Thyroid gland (tissue), 4 donors: Measurements from ENCODE around the gene BMP5.

Experiments used
- CTCF ChIP-seq, 6 experiments: fragments of 200-600 bp in 3 of 6; fragments of 450-650 bp in 3 of 6; sonication (generic) in 3 of 6; IDR thresholded peaks; one replicate each; pipeline ENCODE4 v1.5.1; 2016 to 2019; ENCODE audit warnings: antibody characterized with exemption in 6 of 6, mild to moderate bottlenecking in 2 of 6, inconsistent platforms in 1 of 6, moderate library complexity in 1 of 6
- POLR2A ChIP-seq, 2 donors: fragments of 450-650 bp; IDR thresholded peaks; one replicate each; pipeline ENCODE4 v1.6.1; 2017; ENCODE audit warnings: antibody characterized with exemption in 2 of 2, mild to moderate bottlenecking in 2 of 2, moderate library complexity in 1 of 2

DNA sequence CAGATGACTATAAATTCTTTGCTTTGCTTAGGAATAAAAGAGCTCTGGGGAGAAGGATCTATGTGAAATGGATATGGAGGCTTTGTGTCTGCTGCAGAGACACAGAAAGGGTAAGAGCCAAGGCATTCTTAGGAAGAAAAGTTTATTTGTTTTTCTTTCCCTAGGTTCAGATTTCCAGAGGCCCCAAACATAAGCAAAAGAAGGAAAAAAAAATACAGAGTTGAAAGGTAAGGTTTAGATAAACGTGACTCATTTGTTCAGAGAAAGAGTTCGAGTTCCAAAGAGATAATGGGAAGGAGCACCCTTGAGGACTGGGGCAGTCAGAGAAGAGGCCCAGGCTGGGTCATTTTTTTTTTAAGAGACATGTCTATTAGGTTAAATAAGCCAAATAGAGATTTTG, 27.4 kb upstream of the BMP5 start:
- no peak for TF ChIP-seq CTCF (IDR thresholded peaks at IDR 0.05)
- TF ChIP-seq POLR2A (IDR thresholded peaks at IDR 0.05): no peak
